Epidermal melanocyte (primary cell): Measurements from ENCODE around the gene ELMO3.
A peak's percentile ranks its signal among the peaks of the same experiment; 100 is the strongest.

Source experiments
- DNase-seq: peaks from one replicate; pipeline ENCODE4 v3.0.0; 2011; ENCODE audit warnings: low spot score; ENCODE audit not compliant: insufficient read length

ELMO3 gene

DNA sequence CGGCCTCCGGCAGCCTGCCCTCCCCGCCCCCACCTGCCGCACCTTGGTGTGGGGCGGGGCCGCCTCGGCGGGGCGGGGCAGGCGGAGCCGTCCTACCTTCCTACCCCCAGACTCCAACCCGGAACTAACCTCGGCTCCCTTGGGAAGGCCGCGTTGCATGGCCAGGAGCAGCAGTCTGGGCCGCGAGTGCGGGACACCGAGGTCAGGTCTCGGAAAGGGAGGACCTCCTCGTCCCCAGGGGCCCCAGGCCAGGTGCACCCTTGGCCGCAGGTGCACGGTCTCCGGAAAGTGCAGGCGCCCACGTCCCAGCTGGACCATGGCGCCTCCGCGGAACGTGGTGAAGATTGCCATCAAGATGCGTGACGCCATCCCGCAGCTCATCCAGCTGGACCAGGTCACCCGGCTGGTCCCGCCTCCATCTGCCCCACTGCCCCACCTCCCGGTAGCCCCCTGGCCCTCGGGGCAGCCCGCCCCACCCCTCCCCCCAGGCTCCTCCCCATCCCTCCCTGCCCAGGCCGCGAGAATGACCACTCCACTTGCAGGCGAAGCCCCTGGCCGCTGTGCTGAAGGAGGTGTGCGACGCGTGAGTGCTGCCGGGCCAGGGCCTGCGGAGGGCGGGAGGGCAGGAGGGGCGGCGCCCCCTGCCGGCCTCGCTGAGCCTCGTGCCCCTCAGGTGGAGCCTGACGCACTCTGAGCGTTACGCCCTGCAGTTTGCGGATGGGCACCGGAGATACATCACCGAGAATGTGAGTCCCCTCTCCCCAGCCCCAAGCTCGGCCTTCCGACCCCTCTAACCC lies at the start of gene ELMO3:
Gene ELMO3, plus strand, starts transcription at position 121 of the 797 bp plus-strand sequence. Its CDS starts 196 bp downstream, at position 317.
- no peak for DNase-seq

DNA sequence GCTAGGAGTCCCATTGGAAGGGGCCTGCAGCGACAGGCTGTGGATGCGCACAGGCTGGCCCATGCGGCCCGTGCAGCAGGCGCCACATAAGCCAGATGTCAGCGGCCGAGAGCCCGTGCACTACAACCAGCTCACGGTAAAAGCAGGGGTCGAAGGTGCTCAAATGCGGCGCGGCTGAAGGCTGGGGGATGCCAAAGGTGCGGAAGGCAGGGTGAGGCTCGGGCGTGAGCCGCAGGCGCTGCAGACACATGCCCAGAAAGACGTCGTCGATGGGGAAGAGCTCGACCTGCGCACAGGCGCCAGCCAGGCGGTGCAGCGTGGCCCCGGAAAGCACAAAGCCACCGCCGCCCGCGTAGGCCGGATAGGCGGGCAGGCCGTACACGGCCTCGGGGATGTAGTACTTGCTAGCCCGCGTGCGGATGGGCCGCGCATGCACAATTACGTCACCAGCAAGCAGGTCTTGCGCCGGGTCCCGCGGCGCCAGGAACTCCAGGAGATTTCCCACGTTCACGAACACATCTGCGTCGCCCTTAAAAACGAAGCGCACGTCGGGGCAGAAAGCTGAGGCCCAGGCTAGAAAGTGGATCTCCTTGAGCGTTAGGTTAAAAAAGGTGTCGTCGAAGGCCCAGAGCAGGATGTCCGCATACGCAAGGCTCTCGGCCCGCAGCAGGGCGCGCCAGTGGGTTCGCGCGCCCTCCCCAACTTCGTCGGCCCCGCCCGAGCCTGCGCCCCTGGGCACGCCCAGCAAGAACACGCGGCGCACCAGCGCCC lies 49.5 kb upstream of the ELMO3 start:
- DNase-seq, result no peak

GRCh38 chr16:67150047-67150832 lies 48.7 kb upstream of the ELMO3 start:
- peak; percentile 51 for DNase-seq

DNA sequence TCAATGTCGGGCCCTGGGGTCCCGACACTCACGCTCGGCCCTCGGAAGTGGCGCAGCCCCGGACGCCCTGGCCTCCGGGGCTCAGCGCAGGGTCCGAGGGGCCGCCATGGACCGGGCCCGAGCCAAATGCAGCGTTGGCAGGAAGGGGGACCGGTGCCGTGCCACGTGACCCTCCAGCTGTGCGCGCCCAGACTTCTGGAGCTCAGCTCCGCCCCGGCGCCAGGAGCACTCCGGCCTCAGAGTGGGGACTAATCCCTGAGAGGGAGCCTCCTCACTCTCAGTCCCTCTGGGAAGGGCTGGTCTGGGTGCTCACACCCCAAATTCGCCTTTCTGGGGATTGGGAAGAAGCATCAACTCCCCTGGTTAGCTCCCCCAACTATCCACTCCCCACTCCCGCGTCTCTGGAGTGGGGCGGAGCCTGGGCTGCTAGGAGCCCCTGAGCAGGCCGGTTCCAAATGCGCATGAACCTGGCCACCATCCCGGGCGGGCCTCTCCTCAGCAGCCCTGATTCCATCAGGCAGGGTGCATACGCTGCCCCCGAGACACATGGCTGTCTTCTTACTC lies 48.0 kb upstream of the ELMO3 start, which contains the start of gene B3GNT9:
Gene B3GNT9, minus strand, starts transcription at position 166 of the 564 bp plus-strand sequence. CDS start 513 bp downstream, outside the sequence.
- peak; percentile 86 for DNase-seq

DNA sequence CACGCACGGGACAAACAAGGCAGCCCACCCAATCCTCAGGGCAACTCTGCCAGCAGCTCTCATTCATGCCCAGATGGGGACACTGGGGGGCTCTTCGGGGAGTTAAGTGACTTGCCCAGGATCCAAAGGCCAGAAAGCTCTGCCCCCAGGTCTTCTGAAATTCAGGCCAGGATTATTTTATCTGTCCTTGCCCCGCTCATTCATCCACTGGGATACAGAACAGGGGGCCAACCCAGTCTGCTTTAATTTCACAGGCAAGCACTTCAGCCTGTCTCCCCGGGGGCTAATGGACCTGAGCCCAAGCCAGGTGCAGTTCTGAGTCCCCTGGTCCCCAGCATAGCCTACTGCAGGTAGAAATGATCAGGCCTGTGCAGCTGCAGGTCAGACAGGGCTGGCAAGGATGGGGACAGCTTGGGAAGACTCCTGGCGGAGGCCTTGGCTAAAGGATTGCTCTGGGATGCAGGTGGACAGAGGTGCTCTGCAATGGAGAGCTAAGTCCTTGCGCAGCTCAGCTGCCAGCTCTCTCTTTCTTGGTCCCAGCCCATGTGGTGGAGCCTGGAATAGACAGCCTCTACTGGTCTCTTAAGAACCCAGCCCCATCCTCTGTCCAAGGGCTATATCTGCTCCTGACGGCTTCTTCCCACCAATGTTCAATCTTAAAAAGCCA lies 47.4 kb upstream of the ELMO3 start:
- no peak for DNase-seq

- no peak for DNase-seq
Measured at GRCh38 chr16:67154578-67155294, 44.2 kb upstream of the ELMO3 start.

DNA sequence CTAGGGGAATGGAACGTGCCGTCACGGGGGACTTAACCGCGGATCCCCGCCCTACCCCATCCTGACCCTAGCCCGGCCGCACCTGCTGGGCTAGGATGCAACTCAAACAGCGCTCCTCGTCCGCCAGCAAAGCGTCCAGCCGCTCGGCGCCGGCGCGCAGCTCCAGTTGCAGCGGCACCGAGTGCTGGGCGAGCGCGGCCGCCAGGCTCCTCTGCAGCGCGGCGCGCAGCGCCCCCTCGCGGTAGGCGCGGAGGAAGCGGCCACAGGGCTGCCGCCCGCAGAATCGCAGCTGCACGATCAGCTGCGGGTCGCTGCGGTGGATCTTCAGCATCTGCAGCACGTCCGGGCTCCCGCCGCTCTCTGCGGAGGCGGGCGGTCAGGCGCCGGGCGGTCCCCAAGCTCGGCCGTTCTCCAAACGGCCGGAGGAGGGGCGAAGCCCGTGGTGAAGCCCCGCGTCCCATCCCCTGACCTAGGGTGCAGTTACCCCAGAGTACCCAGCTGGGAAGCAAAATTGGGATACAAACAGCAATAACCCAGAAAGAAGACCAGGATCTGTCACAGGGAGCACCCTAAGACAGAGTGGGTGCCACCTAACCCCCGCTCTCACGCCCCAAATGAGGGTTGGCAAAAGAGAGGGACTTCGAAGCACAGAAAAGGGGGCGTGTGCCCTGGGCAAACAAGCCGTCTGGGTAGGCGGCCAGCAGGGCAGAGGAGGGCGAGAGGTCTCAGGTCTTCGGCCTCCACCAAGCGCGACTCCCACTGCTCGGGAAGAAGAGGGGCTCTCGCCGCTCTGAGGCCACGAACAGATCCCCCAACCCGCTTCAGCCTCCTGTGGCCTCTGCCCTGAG lies 43.4 kb upstream of the ELMO3 start:
- DNase-seq, result peak; percentile 90

GRCh38 chr16:67156143-67156844 lies 42.6 kb upstream of the ELMO3 start:
- DNase-seq, result no peak

DNA sequence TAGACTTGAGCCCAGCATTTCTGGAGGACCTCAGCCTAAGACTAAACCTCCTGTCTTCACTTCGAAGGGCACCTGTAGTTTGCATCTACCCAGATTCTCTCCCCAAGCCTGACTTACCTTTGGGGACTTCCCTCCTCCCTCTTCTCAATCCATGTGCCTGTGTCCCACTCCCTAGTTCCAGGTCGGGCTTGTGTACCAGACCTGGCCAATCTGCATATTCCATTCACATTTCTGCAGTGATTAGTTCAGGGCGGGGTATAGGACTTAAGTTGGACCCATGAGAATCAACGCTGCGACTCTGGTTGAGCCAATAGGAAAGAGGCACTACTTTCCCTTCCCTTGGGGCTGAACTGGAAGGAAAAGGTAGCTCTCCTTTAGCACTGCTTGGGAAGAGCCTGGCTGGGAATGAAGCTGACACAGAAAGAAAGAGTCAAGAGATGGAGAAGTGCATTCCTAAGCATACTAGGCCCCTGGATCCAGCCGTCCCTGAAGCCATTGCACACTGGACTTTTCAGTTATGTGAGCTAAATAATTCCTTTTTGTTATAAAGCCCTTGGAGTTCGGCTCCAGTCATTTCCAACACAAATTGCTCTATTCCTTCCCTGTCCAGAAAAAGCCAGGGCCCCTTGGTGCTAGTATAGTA lies 41.7 kb upstream of the ELMO3 start:
- DNase-seq, result no peak

- no peak for DNase-seq
Measured at GRCh38 chr16:67157892-67158635, 40.9 kb upstream of the ELMO3 start.

- no peak for DNase-seq
Measured at GRCh38 chr16:67158637-67159600, 40.0 kb upstream of the ELMO3 start.

GRCh38 chr16:67161595-67162058 lies 37.3 kb upstream of the ELMO3 start:
- no peak for DNase-seq

DNA sequence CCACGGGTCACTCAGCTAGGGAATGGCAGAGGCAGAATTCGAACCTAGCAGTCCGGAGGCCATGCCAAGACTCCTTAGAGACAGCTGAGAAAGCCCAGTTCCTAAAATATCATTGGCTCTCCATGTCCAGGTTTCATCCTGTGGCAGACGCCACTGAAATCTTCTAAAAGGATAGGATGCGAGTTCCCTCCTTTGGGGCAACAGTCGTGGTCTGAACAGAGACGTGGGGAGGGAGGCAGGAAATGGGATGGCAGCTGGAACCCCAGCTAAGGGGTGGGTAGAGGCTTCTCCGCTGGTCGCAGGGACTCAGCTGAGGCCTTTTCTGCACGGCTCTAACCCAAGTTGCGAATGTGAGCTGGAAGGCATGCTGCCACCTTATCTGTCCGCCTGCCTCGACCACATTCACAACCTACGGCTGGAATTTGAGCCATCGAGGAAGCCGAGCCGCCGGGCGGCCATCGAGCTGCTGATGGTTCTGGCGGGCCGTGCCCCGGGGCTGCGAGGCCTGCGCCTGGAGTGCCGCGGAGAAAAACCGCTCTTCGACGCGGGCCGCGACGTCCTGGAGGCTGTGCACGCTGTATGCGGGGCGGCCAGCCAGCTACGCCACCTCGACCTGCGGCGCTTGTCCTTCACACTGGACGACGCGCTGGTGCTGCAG lies 36.3 kb upstream of the ELMO3 start:
- DNase-seq, result no peak

DNA sequence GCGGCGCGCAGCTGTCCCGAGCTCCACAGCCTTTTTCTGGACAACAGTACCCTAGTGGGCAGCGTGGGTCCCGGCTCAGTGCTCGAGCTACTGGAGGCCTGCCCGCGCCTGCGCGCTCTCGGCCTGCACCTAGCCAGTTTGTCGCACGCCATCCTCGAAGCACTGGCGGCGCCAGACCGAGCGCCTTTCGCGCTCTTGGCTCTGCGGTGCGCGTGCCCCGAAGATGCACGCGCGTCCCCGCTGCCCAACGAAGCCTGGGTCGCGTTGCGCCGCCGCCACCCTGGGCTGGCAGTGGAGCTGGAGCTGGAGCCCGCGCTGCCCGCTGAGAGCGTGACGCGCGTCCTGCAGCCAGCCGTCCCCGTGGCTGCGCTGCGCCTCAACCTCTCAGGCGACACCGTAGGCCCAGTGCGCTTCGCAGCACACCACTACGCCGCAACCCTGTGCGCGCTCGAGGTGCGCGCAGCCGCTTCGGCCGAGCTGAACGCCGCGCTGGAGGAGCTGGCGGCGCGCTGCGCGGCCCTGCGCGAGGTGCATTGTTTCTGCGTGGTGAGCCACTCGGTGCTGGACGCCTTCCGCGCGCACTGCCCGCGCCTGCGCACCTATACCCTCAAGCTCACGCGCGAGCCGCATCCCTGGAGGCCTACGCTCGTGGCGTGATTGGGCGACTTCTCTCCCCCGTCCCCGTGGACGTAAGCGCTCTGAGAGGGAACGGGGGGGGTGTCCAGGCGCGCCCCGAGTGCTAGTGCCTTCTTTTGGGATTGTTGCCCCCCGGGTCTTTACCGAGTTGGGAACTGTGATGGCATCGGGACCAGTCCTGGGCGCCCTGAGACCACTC lies 35.5 kb upstream of the ELMO3 start:
- no peak for DNase-seq
